Measurements from ENCODE around the gene ERN1. TPM values are rescaled to one million over a fixed set of nuclear protein-coding genes. Genes with fewer than 3 reads are reported as not detected.

ERN1 gene
- total RNA-seq, 1 experiment from 2014 or later: 13.5 TPM

GRCh38 chr17:64165347-64165746, 35.4 kb upstream of the ERN1 start:
- no peak for ATAC-seq
- Histone ChIP-seq H2AFZ (ENCODE audit: low read length) (no peak overlapping the region), H3K9ac (ENCODE audit: low read length) (no peak overlapping the region), H3K9me2 (replicated peaks; ENCODE audit: low read length) (no peaks in the 10 kb centered on the region), H3K27me3 (ENCODE audit: low read length) (no peaks in the 10 kb centered on the region), H3F3A (ENCODE audit: low read length, unreplicated experiment) (no peaks in the 10 kb centered on the region), H3K9me3 (ENCODE audit: low read length) (no peaks in the 10 kb centered on the region), H3K79me2 (ENCODE audit: low read length) (no peaks in the 10 kb centered on the region), H3K4me1 (ENCODE audit: insufficient read depth, low read length) (no peaks in the 10 kb centered on the region), H3K4me2 (ENCODE audit: low read length) (no peak overlapping the region), H3K36me3 (ENCODE audit: low read depth, low read length) (peaks cover 11% of the 10 kb centered on the region; the same call in 1 of the 2 replicates), H3K4me3 (ENCODE audit: low read length) (no peak overlapping the region), H3K27ac (ENCODE audit: low read length) (no peak overlapping the region), H4K20me1 (ENCODE audit: low read length) (no peaks in the 10 kb centered on the region)
- BruUV-seq (replicated peaks): no TSS peak
- no peak for DNase-seq
- no peak for TF ChIP-seq EZH2 (IDR thresholded peaks at IDR 0.05; ENCODE audit: low read length, unreplicated experiment)
- no peak for TF ChIP-seq CTCF (conservative IDR thresholded peaks at IDR 0.05; ENCODE audit: low read depth, low read length)
- TF ChIP-seq EZH2phosphoT487 (IDR thresholded peaks at IDR 0.05; ENCODE audit: borderline replicate concordance, low read length): no peak
- CTCF ChIA-PET: no interaction called here
- intact Hi-C loops (cut with micrococcal nuclease): no loop called here
- POLR2A ChIA-PET (ENCODE audit: unreplicated experiment): no interaction called here

- POLR2A ChIA-PET (ENCODE audit: unreplicated experiment): no interaction called here
- intact Hi-C loops (cut with micrococcal nuclease): no loop called here
Observed at GRCh38 chr17:64164596-64165285, 34.8 kb upstream of the ERN1 start.

More at GRCh38 chr17:64164596-64165285, 34.8 kb upstream of the ERN1 start:
- Histone ChIP-seq H3K4me3 (ENCODE audit: low read length) (no peak overlapping the region), H4K20me1 (ENCODE audit: low read length) (no peaks in the 10 kb centered on the region), H3K4me1 (ENCODE audit: insufficient read depth, low read length) (no peaks in the 10 kb centered on the region), H3K9me2 (replicated peaks; ENCODE audit: low read length) (no peaks in the 10 kb centered on the region), H3F3A (ENCODE audit: low read length, unreplicated experiment) (no peaks in the 10 kb centered on the region), H3K36me3 (ENCODE audit: low read depth, low read length) (peaks cover 6% of the 10 kb centered on the region; the same call in 1 of the 2 replicates), H2AFZ (ENCODE audit: low read length) (no peak overlapping the region), H3K9ac (ENCODE audit: low read length) (no peak overlapping the region), H3K9me3 (ENCODE audit: low read length) (no peaks in the 10 kb centered on the region), H3K79me2 (ENCODE audit: low read length) (no peaks in the 10 kb centered on the region), H3K27me3 (ENCODE audit: low read length) (no peaks in the 10 kb centered on the region), H3K4me2 (ENCODE audit: low read length) (no peak overlapping the region), H3K27ac (ENCODE audit: low read length) (no peak overlapping the region)
- CTCF ChIA-PET: interaction anchor here (0.7 kb wide), 1 partner anchor 233 kb away, joined by 7 read pairs; the partner anchor contains the start of gene CD79B
- ATAC-seq (no peak), DNase-seq (no peak)
- TF ChIP-seq EZH2phosphoT487 (IDR thresholded peaks at IDR 0.05; ENCODE audit: borderline replicate concordance, low read length) (no peak), CTCF (conservative IDR thresholded peaks at IDR 0.05; ENCODE audit: low read depth, low read length) (no peak), EZH2 (IDR thresholded peaks at IDR 0.05; ENCODE audit: low read length, unreplicated experiment) (no peak)
- no TSS peak for BruUV-seq (replicated peaks)

All from PC-3 (cell line).